Measurements from ENCODE around the gene TERT.
"Not testable (repeated sequence)": the region's sequence is repeated elsewhere in the genome, so short reads cannot be mapped to it uniquely, and the experiment has no call there.

Gene TERT

DNA sequence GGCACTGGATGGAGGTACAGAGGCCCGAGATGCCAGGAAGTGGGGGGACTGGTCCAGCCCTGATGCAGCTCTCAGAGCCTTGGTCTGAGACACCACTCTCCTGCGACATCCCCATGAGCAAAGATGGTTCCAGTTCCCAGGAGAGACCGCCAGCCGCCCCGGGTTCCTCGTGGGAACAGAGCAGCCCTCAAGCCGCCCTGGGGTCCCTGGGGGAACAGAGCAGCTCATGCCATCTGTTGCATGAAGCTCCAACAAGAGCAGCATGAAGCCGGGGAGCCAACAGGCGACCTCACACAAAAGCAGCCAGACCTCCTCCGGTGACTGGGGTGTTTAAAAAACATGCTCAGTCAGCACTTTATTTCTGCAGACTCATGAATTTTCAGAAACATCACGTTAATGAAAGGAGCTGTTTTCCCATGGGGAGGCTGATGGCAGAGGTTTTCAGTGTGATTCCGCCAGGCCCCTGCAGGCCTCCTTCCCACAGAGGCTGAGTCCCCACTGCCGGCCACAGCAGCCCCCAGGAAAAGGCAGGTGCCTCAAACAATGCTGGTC lies 63.4 kb downstream of the TERT start:
- FAIRE-seq (no peak), DNase-seq (ENCODE audit: insufficient read length) (no peak)
- TF ChIP-seq TAF1 (IDR thresholded peaks at IDR 0.05; ENCODE audit: borderline replicate concordance, low read depth, low read length) (no peak), POLR2A (IDR thresholded peaks at IDR 0.05; ENCODE audit: low read depth, low read length) (no peak)

DNA sequence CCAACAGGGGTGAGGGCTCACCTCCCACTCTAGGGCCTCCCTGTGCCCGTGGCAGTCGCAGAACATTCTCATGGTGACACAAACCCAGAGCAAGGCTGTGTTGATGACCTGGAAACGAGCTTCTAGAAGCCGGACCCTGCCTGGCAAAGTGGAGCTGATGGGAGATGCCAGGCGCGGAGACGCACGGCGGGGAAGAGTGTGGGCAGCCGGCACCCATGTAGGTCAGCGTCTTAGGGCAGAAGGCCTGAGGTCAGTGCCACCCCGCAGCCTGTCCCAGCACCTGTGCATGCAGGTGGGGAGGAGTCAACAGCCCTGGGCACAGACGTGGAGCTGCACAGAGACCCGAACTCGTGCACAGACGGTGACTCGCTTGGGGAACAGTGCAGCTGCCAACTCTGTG lies 64.3 kb downstream of the TERT start:
- DNase-seq (ENCODE audit: insufficient read length), result no peak
- FAIRE-seq, result no peak
- TF ChIP-seq POLR2AphosphoS5 (IDR thresholded peaks at IDR 0.05; ENCODE audit: low read depth, low read length) (no peak), POLR2A (IDR thresholded peaks at IDR 0.05; ENCODE audit: low read depth, low read length) (no peak), TAF1 (IDR thresholded peaks at IDR 0.05; ENCODE audit: borderline replicate concordance, low read depth, low read length) (no peak)

DNA sequence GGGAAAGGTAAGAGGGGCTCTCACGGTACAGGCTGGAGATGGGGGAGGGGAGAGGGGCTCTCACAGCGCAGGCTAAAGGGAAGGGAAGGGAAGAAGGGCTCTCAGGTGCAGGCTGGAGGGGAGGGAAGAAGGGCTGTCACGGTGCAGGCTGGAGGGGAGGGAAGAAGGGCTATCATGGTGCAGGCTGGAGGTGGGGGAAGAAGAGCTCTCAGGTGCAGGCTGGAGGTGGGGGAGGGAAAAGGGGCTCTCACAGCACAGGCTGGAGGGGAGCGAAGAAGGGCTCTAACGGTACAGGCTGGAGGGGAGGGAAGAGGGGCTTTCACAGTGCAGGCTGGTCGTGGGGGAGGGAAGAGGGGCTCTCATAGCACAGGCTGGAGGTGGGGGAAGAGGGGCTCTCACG lies 65.0 kb downstream of the TERT start:
- TF ChIP-seq POLR2A (IDR thresholded peaks at IDR 0.05; ENCODE audit: low read depth, low read length) (no peak), TAF1 (IDR thresholded peaks at IDR 0.05; ENCODE audit: borderline replicate concordance, low read depth, low read length) (no peak), POLR2AphosphoS5 (IDR thresholded peaks at IDR 0.05; ENCODE audit: low read depth, low read length) (no peak)
- DNase-seq (ENCODE audit: insufficient read length), result no peak
- FAIRE-seq, result no peak

GRCh38 chr5:1229023-1229422 lies 65.8 kb downstream of the TERT start:
- not testable (repeated sequence) for DNase-seq (ENCODE audit: insufficient read length); FAIRE-seq

- no peak for FAIRE-seq
- TF ChIP-seq POLR2A (IDR thresholded peaks at IDR 0.05; ENCODE audit: low read depth, low read length) (no peak), POLR2AphosphoS5 (IDR thresholded peaks at IDR 0.05; ENCODE audit: low read depth, low read length) (no peak), TAF1 (IDR thresholded peaks at IDR 0.05; ENCODE audit: borderline replicate concordance, low read depth, low read length) (no peak)
- no peak for DNase-seq (ENCODE audit: insufficient read length)
Measured at GRCh38 chr5:1228120-1228519, 66.7 kb downstream of the TERT start.

GRCh38 chr5:1227667-1228066 lies 67.2 kb downstream of the TERT start:
- DNase-seq (ENCODE audit: insufficient read length), result no peak
- FAIRE-seq, result no peak
- no peak for TF ChIP-seq POLR2AphosphoS5 (IDR thresholded peaks at IDR 0.05; ENCODE audit: low read depth, low read length)
- TF ChIP-seq POLR2A (IDR thresholded peaks at IDR 0.05; ENCODE audit: low read depth, low read length), result no peak
- no peak for TF ChIP-seq TAF1 (IDR thresholded peaks at IDR 0.05; ENCODE audit: borderline replicate concordance, low read depth, low read length)

GRCh38 chr5:1226839-1227581 lies 67.9 kb downstream of the TERT start:
- TF ChIP-seq POLR2A (IDR thresholded peaks at IDR 0.05; ENCODE audit: low read depth, low read length), result no peak
- no peak for TF ChIP-seq TAF1 (IDR thresholded peaks at IDR 0.05; ENCODE audit: borderline replicate concordance, low read depth, low read length)
- TF ChIP-seq POLR2AphosphoS5 (IDR thresholded peaks at IDR 0.05; ENCODE audit: low read depth, low read length), result no peak
- FAIRE-seq, result no peak

GRCh38 chr5:1226231-1226630 lies 68.6 kb downstream of the TERT start:
- DNase-seq (ENCODE audit: insufficient read length) (no peak), FAIRE-seq (no peak)
- no peak for TF ChIP-seq TAF1 (IDR thresholded peaks at IDR 0.05; ENCODE audit: borderline replicate concordance, low read depth, low read length)
- TF ChIP-seq POLR2A (IDR thresholded peaks at IDR 0.05; ENCODE audit: low read depth, low read length), result no peak
- no peak for TF ChIP-seq POLR2AphosphoS5 (IDR thresholded peaks at IDR 0.05; ENCODE audit: low read depth, low read length)

More at GRCh38 chr5:1226839-1227581, 67.9 kb downstream of the TERT start:
- DNase-seq (ENCODE audit: insufficient read length), result no peak

- FAIRE-seq (no peak), DNase-seq (ENCODE audit: insufficient read length) (no peak)
- no peak for TF ChIP-seq POLR2AphosphoS5 (IDR thresholded peaks at IDR 0.05; ENCODE audit: low read depth, low read length)
- TF ChIP-seq POLR2A (IDR thresholded peaks at IDR 0.05; ENCODE audit: low read depth, low read length), result no peak
- no peak for TF ChIP-seq TAF1 (IDR thresholded peaks at IDR 0.05; ENCODE audit: borderline replicate concordance, low read depth, low read length)
Measured at GRCh38 chr5:1225081-1225480, 69.8 kb downstream of the TERT start, which contains the start of gene SLC6A18. Gene SLC6A18, plus strand, starts transcription at chr5:1225381. Its CDS starts 97 bp downstream, at chr5:1225478.

DNA sequence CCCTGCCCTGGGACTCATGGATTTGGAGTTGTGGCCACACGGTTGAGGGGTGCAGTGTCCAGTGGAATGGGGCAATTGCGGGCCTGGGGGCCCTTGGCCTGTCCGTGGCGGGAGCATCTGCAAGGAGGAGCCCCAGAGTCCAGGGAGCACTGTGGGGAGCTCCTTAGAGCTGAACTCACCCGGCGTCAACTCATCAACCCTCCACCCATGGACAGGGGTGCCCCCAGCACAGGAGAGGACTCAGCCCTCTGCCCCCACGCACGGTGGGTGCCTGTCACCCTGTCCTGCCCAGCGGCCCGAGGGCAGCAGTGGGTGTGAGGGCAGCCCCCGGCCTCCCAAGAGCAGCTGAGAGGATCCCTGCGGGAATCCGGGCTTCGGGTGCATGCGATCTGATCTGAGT lies 70.2 kb downstream of the TERT start:
- DNase-seq (ENCODE audit: insufficient read length) (no peak), FAIRE-seq (no peak)
- TF ChIP-seq TAF1 (IDR thresholded peaks at IDR 0.05; ENCODE audit: borderline replicate concordance, low read depth, low read length), result no peak
- no peak for TF ChIP-seq POLR2AphosphoS5 (IDR thresholded peaks at IDR 0.05; ENCODE audit: low read depth, low read length)
- no peak for TF ChIP-seq POLR2A (IDR thresholded peaks at IDR 0.05; ENCODE audit: low read depth, low read length)

DNA sequence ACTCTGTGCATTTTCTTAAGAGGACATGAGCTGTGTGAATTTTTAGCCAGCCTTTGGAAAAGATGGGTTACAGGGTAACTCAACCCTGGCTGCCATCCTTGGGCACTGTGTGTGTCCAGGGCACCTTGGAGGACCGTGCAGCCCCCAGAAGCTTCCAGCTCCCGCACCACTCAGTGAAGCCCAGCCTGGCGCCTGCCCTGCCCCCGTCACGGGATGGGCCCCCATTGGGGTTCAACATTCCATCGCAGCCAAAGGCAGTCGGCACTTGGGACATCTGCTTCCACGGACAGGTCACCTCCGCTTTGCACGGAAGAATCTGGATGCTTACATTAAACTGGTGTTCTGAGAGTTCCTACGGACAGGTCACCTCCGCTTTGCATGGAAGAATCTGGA lies 71.6 kb downstream of the TERT start:
- DNase-seq (ENCODE audit: insufficient read length) (no peak), FAIRE-seq (no peak)
- TF ChIP-seq TAF1 (IDR thresholded peaks at IDR 0.05; ENCODE audit: borderline replicate concordance, low read depth, low read length) (no peak), POLR2AphosphoS5 (IDR thresholded peaks at IDR 0.05; ENCODE audit: low read depth, low read length) (no peak), POLR2A (IDR thresholded peaks at IDR 0.05; ENCODE audit: low read depth, low read length) (no peak)

DNA sequence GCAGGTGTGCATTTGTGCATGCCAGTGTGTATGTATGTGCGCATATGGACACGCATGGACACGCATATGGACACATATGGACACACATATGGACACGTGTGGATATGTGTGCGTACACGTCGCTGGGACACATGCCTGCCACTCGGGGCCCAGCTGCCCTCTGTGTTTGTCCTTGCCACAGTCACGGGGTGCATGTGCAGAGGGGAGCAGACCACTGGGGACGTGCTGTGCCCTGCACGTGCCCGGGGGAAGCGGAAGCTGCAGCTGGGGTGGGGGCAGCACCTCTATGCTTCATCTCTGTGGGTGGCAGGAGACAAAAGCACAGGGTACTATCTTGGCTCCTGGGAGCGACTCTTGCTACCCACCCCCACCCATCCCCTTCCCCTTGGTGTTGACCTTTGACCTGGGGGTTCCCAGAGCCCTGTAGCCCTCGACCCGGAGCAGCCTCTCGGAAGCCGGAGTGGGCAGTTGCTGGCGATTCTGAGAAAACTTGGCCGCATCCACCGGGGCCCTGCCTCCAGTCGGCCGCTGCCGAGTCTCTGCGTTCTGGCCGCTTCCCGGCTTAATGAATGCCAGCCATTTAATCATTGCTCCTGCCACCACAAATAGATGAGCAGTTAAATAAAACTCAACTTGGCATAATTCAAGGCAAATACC lies 72.1 kb downstream of the TERT start:
- FAIRE-seq (no peak), DNase-seq (ENCODE audit: insufficient read length) (no peak)
- no peak for TF ChIP-seq POLR2AphosphoS5 (IDR thresholded peaks at IDR 0.05; ENCODE audit: low read depth, low read length)
- TF ChIP-seq POLR2A (IDR thresholded peaks at IDR 0.05; ENCODE audit: low read depth, low read length), result no peak
- TF ChIP-seq TAF1 (IDR thresholded peaks at IDR 0.05; ENCODE audit: borderline replicate concordance, low read depth, low read length), result no peak
